Uterus (tissue), 2 donors: Measurements from ENCODE around the gene STX18.

Experiments used
- POLR2A ChIP-seq, 2 donors: fragments of 450-650 bp; IDR thresholded peaks; one replicate each; pipeline ENCODE4 v1.6.1; 2016; ENCODE audit warnings: antibody characterized with exemption in 2 of 2, mild to moderate bottlenecking in 1 of 2, moderate library complexity in 1 of 2
- TF ChIP-seq, protein P1 (sequence below), 4 experiments: fragments of 200-600 bp in 2 of 4; fragments of 450-650 bp in 2 of 4; sonication (generic) in 2 of 4; IDR thresholded peaks; one replicate each; pipeline ENCODE4 v1.5.1; 2016 to 2019; ENCODE audit warnings: antibody characterized with exemption in 4 of 4, mild to moderate bottlenecking in 2 of 4, moderate library complexity in 1 of 4

DNA sequence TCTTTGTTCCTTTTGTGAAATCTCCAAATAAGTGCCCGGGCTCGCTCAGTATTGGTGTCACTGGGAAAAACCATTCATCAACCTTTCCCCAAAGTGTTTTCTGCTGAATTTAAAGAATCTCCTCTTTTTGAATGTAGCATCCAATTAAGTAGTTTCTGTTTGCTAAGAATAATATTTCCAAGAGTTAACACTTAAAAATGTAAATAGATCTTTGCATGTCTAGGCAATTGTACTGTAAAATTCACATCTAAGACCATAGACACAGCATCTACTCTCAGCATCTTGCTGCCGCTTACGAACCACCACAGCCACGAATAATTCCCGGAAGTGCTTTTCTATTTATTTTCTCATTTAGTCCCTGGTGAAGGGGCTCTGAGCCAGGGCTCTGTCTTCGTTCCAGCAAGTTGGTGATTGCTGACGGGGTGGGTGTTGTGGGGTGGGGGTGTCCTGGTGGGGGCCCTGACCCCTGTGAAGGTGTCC lies 153.5 kb downstream of the STX18 start:
- TF ChIP-seq, protein P1, sequence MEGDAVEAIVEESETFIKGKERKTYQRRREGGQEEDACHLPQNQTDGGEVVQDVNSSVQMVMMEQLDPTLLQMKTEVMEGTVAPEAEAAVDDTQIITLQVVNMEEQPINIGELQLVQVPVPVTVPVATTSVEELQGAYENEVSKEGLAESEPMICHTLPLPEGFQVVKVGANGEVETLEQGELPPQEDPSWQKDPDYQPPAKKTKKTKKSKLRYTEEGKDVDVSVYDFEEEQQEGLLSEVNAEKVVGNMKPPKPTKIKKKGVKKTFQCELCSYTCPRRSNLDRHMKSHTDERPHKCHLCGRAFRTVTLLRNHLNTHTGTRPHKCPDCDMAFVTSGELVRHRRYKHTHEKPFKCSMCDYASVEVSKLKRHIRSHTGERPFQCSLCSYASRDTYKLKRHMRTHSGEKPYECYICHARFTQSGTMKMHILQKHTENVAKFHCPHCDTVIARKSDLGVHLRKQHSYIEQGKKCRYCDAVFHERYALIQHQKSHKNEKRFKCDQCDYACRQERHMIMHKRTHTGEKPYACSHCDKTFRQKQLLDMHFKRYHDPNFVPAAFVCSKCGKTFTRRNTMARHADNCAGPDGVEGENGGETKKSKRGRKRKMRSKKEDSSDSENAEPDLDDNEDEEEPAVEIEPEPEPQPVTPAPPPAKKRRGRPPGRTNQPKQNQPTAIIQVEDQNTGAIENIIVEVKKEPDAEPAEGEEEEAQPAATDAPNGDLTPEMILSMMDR (IDR thresholded peaks at IDR 0.05) = no peak
- no peak for TF ChIP-seq POLR2A (IDR thresholded peaks at IDR 0.05)
